ENCODE data around the gene CRYBA4. TPM values are rescaled to one million over a fixed set of nuclear protein-coding genes. Genes with fewer than 3 reads are reported as not detected.

CRYBA4 gene
- total and polyA plus RNA-seq, 4 donors, result not detected

GRCh38 chr22:26593763-26594162, 28.0 kb upstream of the CRYBA4 start:
- no peaks in the 10 kb centered on the region for H3K9me3 ChIP-seq (ENCODE audit: control insufficient read depth in 4 of 4, low read length in 3 of 4)
- no peak overlapping the region for H3K9ac ChIP-seq (ENCODE audit: low read depth in 1 of 2, low read length in 2 of 2)
- H3K4me3 ChIP-seq (ENCODE audit: low read depth in 1 of 3, low read length in 3 of 3), result no peak overlapping the region
- H3K36me3 ChIP-seq (ENCODE audit: control insufficient read depth in 4 of 4, insufficient read depth in 3 of 4, low read depth in 1 of 4, low read length in 3 of 4), result no peaks in the 10 kb centered on the region
- H3K4me1 ChIP-seq (ENCODE audit: control insufficient read depth in 4 of 4, insufficient read depth in 4 of 4, low read length in 3 of 4), result peaks cover 0 to 15% (median 10%) of the 10 kb centered on the region in 4 donors
- 63% methylated on average over 1 of the region's 1 CpG for WGBS
- no peaks in the 10 kb centered on the region for H3K27me3 ChIP-seq (ENCODE audit: control insufficient read depth in 4 of 4, insufficient read depth in 4 of 4, low read length in 3 of 4)
- no peak overlapping the region for H3K27ac ChIP-seq (ENCODE audit: low read depth in 1 of 2, low read length in 2 of 2)
- DNase-seq (ENCODE audit: low spot score), result no peak
- TF ChIP-seq CTCF (IDR thresholded peaks at IDR 0.05; ENCODE audit: low read depth, low read length, missing input control) (no peak), RAD21 (IDR thresholded peaks at IDR 0.05) (no peak), HNF4G (IDR thresholded peaks at IDR 0.05) (no peak), MAX (IDR thresholded peaks at IDR 0.05) (no peak), YY1 (IDR thresholded peaks at IDR 0.05) (no peak), REST (IDR thresholded peaks at IDR 0.05) (no peak), JUND (IDR thresholded peaks at IDR 0.05) (no peak), EGR1 (IDR thresholded peaks at IDR 0.05; ENCODE audit: low read depth in 2 of 2) (no peak), FOXA1 (IDR thresholded peaks at IDR 0.05) (no peak), NR2F2 (IDR thresholded peaks at IDR 0.05) (no peak), SP1 (IDR thresholded peaks at IDR 0.05) (no peak)

GRCh38 chr22:26597026-26597425, 24.7 kb upstream of the CRYBA4 start:
- Histone ChIP-seq H3K27ac (ENCODE audit: low read depth in 1 of 2, low read length in 2 of 2) (no peak overlapping the region), H3K36me3 (ENCODE audit: control insufficient read depth in 4 of 4, insufficient read depth in 3 of 4, low read depth in 1 of 4, low read length in 3 of 4) (no peaks in the 10 kb centered on the region), H3K4me1 (ENCODE audit: control insufficient read depth in 4 of 4, insufficient read depth in 4 of 4, low read length in 3 of 4) (peaks cover 0 to 4% (median 2%) of the 10 kb centered on the region in 4 donors), H3K9me3 (ENCODE audit: control insufficient read depth in 4 of 4, low read length in 3 of 4) (no peaks in the 10 kb centered on the region), H3K9ac (ENCODE audit: low read depth in 1 of 2, low read length in 2 of 2) (no peak overlapping the region), H3K27me3 (ENCODE audit: control insufficient read depth in 4 of 4, insufficient read depth in 4 of 4, low read length in 3 of 4) (no peaks in the 10 kb centered on the region), H3K4me3 (ENCODE audit: low read depth in 1 of 3, low read length in 3 of 3) (no peak overlapping the region)
- DNase-seq (ENCODE audit: low spot score), result no peak
- WGBS, result 83% methylated on average over 4 of the region's 4 CpGs
- TF ChIP-seq RXRA (IDR thresholded peaks at IDR 0.05) (no peak), FOXA1 (IDR thresholded peaks at IDR 0.05) (no peak), REST (IDR thresholded peaks at IDR 0.05) (no peak), JUND (IDR thresholded peaks at IDR 0.05) (no peak), ATF3 (IDR thresholded peaks at IDR 0.05) (no peak), HNF4A (conservative IDR thresholded peaks at IDR 0.05) (no peak), EGR1 (IDR thresholded peaks at IDR 0.05; ENCODE audit: low read depth in 2 of 2) (no peak), NR2F2 (IDR thresholded peaks at IDR 0.05) (no peak), TAF1 (conservative IDR thresholded peaks at IDR 0.05) (no peak)

All from liver (tissue), 9 donors.